HG02588 (cell line): ENCODE measurements around the gene TUFT1.

Experiments
- ATAC-seq: cut with Tn5 transposase; IDR thresholded peaks from one replicate; pipeline ENCODE4 v1.9.1; 2021; ENCODE audit warnings: mild to moderate bottlenecking, moderate library complexity; ENCODE audit not compliant: unreplicated experiment

The TUFT1 gene

GRCh38 chr1:151536499-151536898 lies 3.6 kb upstream of the TUFT1 start:
- no peak for ATAC-seq

DNA sequence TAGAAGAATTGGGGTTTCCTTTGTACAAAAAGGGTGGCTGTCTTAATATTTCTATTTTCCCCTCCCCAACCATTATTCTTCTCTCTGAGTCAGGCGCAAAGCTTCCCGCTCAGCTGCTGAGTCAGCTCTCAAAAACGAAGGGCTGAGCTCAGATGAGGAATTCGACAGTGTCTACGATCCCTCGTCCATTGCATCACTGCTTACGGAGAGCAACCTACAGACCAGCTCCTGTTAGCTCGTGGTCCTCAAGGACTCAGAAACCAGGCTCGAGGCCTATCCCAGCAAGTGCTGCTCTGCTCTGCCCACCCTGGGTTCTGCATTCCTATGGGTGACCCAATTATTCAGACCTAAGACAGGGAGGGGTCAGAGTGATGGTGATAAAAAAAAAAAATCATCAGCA lies 3.0 kb upstream of the TUFT1 start:
- no peak for ATAC-seq

DNA sequence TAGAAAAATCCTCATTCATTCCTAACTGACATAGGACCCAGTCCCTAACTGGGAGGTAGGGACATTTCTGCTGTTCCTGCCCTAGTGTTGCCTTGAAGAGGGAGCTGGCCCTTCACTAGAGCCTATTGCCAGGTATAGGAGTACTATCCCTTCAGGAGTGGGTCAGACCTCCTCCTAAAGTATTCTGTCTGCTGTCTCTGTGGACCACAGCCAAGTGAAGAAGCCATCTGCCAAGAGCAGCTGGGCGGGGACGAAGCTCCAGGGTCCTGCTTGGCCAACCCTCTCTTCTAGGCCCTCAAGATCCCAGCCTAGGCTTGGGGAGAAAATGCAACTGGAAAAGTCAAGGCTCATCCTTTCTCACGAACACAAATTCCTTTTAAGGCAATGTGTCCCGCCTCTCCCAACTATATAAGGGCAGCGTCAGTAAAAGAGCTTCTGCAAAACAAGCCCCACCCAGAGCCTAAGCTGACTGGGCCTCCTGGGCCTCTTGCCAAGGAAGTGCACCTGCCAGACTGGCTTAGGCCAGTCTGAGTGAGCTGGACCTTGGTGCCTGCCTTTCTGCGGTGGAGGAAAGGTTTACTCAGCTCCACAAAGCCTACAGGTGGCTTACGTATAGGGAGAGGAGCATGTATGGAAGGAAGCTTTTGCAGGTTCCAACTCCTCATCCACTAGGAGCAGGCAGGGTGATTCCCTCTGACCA lies 638 bp upstream of the TUFT1 start:
- no peak for ATAC-seq

GRCh38 chr1:151540982-151541377 lies 871 bp downstream of the TUFT1 start:
- ATAC-seq, result no peak

GRCh38 chr1:151541752-151542151 lies 1.6 kb downstream of the TUFT1 start:
- no peak for ATAC-seq

- ATAC-seq, result no peak
These were observed 2.6 kb downstream of the TUFT1 start for GRCh38 chr1:151542710-151543129.

DNA sequence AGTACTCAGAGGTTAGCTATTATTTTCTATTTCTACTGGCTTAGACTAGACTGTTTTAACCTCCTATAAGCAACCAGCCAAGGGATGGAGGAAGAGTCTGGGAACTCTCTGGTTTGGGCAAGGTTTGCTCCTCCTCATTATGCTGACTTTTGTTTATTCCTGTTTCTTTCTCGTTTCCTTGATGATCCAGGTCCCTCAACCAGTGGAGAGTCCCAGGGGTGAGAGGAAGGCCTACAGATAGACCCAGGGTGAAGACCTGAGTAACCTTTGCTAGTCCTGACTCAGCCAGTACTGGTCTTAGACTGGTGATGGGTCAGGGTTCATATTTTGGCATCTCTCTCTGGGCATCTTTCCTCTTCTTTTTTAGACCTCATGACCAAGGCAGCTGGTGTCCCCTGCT lies 5.4 kb downstream of the TUFT1 start:
- no peak for ATAC-seq

DNA sequence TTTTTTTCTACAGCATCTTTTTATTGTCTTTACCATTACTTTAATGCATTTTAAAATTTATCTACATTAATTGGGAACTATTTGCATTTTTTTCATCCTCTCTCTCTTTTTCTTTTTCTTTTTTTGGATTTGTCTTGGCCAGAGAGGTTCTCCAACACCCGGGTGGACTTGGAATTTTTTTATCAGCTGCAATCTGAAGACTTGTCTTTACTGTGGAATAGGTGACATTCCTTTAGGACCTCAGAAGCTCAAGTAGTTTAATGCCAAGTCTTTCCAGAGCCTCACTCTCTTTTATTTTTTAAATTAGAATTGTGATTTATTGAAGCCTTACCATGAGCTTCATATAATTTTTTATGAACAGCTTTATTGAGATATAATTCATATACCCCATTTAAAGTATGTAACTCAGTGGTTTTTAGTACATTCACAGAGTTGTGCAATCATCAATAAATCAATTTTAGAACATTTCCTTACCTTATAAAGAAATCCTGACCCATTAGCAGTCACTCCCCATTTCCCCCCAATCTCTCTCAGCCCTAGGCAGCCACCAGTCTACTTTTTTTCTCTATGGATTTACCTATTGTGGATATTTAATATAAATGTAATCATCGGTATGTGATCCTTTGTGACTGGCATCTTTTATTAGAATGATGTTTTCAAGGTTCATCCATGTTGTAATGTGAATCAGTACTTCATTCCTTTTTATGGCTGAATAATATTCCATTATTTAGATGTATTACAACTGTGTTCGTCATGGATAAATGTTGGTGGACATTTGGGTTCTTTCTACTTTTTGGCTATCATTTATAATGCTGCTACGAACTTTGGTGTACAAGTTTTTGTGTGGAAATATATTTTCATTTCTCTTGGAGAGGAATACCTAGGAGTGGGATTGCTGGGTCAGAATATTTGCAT lies 6.2 kb downstream of the TUFT1 start:
- no peak for ATAC-seq

GRCh38 chr1:151547119-151547899 lies 7.2 kb downstream of the TUFT1 start:
- ATAC-seq, result no peak

DNA sequence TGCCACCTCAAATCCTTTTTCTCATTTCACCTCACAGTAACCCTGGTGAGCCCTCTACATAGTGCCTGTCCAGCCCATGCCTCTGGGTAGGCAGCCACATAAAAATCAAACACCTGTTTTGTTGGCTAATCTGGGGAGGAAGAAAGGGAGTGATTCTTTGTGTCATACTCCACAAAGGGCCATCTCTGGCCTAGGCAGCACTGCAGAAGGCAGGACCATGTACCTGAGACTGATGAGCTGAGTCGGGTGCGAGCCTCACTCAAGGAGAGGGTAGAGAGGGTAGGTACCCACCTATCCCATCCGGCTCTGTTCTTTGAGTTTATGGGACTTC lies 7.8 kb downstream of the TUFT1 start:
- ATAC-seq, result no peak

- ATAC-seq, result no peak
These were observed 9.1 kb downstream of the TUFT1 start for GRCh38 chr1:151549199-151549598.

GRCh38 chr1:151553659-151554058 lies 13.6 kb downstream of the TUFT1 start:
- no peak for ATAC-seq

- ATAC-seq, result no peak
These were observed 15.9 kb downstream of the TUFT1 start for GRCh38 chr1:151556052-151556451.

- ATAC-seq, result no peak
These were observed 22.6 kb downstream of the TUFT1 start for GRCh38 chr1:151562661-151563060.

DNA sequence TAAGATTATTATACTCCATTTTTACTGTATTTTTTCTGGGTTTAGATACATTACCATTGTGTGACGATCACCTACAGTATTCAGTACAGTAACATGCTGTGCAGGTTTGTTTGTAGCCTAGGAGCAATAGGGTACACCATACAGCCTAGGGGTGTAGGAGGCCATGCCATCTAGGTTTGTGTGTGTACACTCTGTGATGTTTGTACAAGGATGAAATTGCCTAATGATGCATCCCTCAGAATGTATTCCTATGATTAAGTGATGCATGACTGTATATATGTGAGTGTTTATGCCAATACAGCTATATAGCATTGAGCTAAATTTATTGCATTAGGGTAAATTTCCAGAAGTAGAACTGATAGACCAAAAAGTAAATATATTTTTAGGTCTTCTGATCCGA lies 23.3 kb downstream of the TUFT1 start:
- ATAC-seq, result no peak

GRCh38 chr1:151565502-151566189 lies 25.5 kb downstream of the TUFT1 start:
- no peak for ATAC-seq

DNA sequence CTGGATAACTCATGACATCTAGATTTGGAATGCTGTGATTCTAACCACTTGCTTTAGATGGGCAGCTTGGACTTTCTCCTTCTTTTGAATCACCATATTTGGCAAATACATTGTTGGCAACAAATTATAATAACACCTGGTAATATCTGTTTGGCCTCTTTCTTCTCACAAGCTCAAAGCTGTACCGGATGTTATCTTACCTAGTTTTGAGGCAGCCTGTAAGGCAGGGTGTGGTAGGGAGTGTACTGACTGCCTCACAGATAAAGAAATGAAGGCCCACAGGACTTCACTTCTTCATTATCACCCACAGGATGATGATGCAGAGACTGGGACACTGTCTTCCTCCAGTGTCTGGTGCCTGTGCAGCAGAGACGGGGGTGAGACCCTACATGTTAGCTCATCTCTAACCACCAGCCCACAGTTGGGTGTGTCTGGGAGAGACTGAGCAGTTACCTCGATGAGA lies 28.5 kb downstream of the TUFT1 start:
- no peak for ATAC-seq

DNA sequence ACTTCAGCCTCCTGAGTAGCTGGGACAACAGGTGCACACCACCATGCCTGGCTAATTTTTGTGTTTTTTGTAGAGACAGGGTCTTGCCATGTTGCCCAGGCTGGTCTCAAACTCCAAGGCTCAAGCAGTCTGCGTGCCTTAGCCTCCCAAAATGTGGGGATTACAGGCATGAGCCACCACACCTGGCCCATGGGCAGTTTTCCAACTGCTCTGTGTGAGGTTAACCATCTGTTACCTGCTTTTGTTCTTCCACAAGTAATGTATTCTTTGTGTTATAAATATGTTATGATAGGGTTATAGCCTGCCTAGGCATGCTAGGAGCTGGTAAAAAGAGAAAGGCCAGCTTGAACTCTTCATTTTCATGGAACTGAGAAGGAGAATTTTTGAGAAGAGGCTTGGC lies 30.7 kb downstream of the TUFT1 start:
- ATAC-seq, result no peak

DNA sequence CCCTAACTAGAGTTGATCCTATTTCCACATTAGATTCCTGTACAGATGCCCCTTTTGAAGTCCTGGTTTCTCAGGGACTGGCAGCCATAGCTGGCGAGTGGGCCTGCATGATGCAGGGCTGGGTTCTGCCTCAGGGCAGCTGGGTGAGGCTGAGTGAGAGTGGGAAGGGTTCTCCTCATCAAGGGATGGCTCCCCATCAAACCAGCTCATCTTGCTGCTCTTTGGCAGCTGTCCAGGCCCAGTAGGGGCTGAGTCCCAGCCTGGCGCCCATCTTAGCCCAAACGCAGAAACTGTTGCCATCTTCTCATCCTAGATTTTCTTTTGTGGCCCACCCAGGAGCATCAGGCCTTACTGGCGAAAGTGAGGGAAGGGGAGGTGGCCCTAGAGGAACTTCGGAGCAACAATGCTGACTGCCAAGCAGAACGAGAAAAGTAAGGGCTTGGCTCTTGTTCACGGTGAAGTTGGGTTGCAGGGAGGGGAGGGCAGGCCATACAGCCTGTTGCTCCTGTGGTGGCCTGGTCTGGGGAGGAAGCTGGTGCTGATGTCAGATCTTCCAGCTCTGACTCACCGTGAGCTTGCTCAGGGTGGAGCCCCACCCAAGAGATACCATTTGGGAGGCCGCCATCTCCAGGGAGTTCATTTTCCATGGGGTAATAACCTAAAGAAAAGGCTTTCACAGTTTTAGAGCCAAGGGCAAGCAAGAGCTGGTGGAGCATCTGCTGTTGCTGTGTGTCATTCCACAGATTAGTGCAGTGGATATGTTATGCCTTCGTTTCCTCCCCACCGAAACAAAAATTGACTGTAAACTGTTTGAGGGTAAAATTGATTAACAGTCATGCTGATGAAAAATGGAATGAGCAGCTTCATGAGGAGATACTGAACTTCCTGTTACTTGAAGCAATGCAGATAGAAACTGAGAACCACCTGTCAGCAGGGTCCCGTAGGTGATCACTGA lies 34.7 kb downstream of the TUFT1 start:
- no peak for ATAC-seq

GRCh38 chr1:151577173-151577572 lies 37.1 kb downstream of the TUFT1 start:
- ATAC-seq, result no peak
